Aorta (tissue), 5 donors: ENCODE measurements around the gene CCDC190. TPM values are rescaled to one million over a fixed set of nuclear protein-coding genes. Genes with fewer than 3 reads are reported as not detected.

Experiments
- ATAC-seq: fragments of 200-7000 bp; cut with Tn5 transposase; one replicate; pipeline ENCODE4 v1.9.1; 2022; ENCODE audit warnings: moderate library complexity; ENCODE audit not compliant: low FRiP score
- DNase-seq, 2 donors: peaks; one replicate each; pipeline ENCODE4 v3.0.0-alpha.2; 2020
- H3K27ac ChIP-seq, 2 donors: one replicate each; pipeline ENCODE4 v1.5.1; 2013; ENCODE audit warnings: low read length in 2 of 2, mild to moderate bottlenecking in 2 of 2, moderate library complexity in 2 of 2, control low read depth in 1 of 2, inconsistent platforms in 1 of 2, low read depth in 1 of 2
- H3K27me3 ChIP-seq, 2 donors: one replicate each; pipeline ENCODE4 v1.6.1; 2013; ENCODE audit warnings: control low read depth in 1 of 2, low read length in 1 of 2, mild to moderate bottlenecking in 1 of 2, moderate library complexity in 1 of 2; ENCODE audit not compliant: insufficient read depth in 2 of 2, control insufficient read depth in 1 of 2
- H3K36me3 ChIP-seq, 2 donors: one replicate each; pipeline ENCODE4 v1.6.1; 2013; ENCODE audit warnings: control low read depth in 1 of 2, low read length in 1 of 2, mild to moderate bottlenecking in 1 of 2; ENCODE audit not compliant: insufficient read depth in 2 of 2, control insufficient read depth in 1 of 2
- H3K4me1 ChIP-seq, 2 donors: one replicate each; pipeline ENCODE4 v1.6.1; 2013; ENCODE audit warnings: low read length in 2 of 2, control low read depth in 1 of 2, mild to moderate bottlenecking in 1 of 2, moderate library complexity in 1 of 2; ENCODE audit not compliant: insufficient read depth in 2 of 2, control insufficient read depth in 1 of 2
- H3K4me3 ChIP-seq, 2 donors: one replicate each; pipeline ENCODE4 v1.5.1; 2013; ENCODE audit warnings: low read length in 2 of 2, control low read depth in 1 of 2, mild to moderate bottlenecking in 1 of 2
- H3K9me3 ChIP-seq: one replicate; pipeline ENCODE4 v1.6.1; 2013; ENCODE audit warnings: mild to moderate bottlenecking, low read length; ENCODE audit not compliant: control insufficient read depth
- WGBS, 2 donors: extraction: QIAGEN DNeasy Blood & Tissue Kit; methylation state at CpG; one replicate each; pipeline ENCODE4 v1.1.7; 2013; 5-methylcytosine and 5-hydroxymethylcytosine counted together
- intact Hi-C, 2 donors: fragments of 100-400 bp; cut with DNase I; formaldehyde crosslinking; loops; one replicate each; pipeline versions ENCODE4 v1.14.2 to v1.15.0; 2022
- polyA plus RNA-seq, 2 donors: library from polyadenylated mRNA; stranded (reverse); fragments of 200-250 nt; gene quantifications; one replicate each; pipeline ENCODE4 v1.2.3, GENCODE V29; 2013
- total RNA-seq, 2 donors: library from RNA; stranded (reverse); fragmentation: NEBNext Ultra II Directional; extraction: Animal tissue kit (Norgen Biotek cat#: 25700); gene quantifications; one replicate each; pipeline ENCODE4 v1.2.1, GENCODE V29; 2021
- donor health status: healthy with polysubstance abuse.
- donor health status: Bipolar disorder and iron deficiency.
- donor health status: DM: no; HTN: no; CAD: no.
- donor health status: DM: no; HTN: no; CAD: no.
- donor health status: DM: yes; HTN: yes; CAD: no.

CCDC190 gene
- total and polyA plus RNA-seq, 4 donors, result 1.0 to 4.1 (median 1.9) TPM

- ATAC-seq, result no peak
- H3K9me3 ChIP-seq, result no peaks in the 10 kb centered on the region
- no peaks in the 10 kb centered on the region for H3K27me3 ChIP-seq
- DNase-seq, result no peak
- no peak overlapping the region for H3K4me3 ChIP-seq
- intact Hi-C loops, result no loop called here
- no peaks in the 10 kb centered on the region for H3K4me1 ChIP-seq
- 96 to 97% methylated on average over 4 of the region's 4 CpGs for WGBS, 2 donors
- no peaks in the 10 kb centered on the region for H3K36me3 ChIP-seq
- H3K27ac ChIP-seq, result no peak overlapping the region
Measured at GRCh38 chr1:162903246-162903645, 42.3 kb upstream of the CCDC190 start.

- H3K27ac ChIP-seq, result no peak overlapping the region
- no peaks in the 10 kb centered on the region for H3K4me1 ChIP-seq
- ATAC-seq (no peak), DNase-seq (no peak)
- H3K9me3 ChIP-seq, result no peaks in the 10 kb centered on the region
- no peaks in the 10 kb centered on the region for H3K27me3 ChIP-seq
- H3K36me3 ChIP-seq, result no peaks in the 10 kb centered on the region
- no peak overlapping the region for H3K4me3 ChIP-seq
- intact Hi-C loops, result no loop called here
- 58 to 70% methylated on average over 2 of the region's 2 CpGs for WGBS, 2 donors
Measured at GRCh38 chr1:162902416-162902815, 41.4 kb upstream of the CCDC190 start.

DNA sequence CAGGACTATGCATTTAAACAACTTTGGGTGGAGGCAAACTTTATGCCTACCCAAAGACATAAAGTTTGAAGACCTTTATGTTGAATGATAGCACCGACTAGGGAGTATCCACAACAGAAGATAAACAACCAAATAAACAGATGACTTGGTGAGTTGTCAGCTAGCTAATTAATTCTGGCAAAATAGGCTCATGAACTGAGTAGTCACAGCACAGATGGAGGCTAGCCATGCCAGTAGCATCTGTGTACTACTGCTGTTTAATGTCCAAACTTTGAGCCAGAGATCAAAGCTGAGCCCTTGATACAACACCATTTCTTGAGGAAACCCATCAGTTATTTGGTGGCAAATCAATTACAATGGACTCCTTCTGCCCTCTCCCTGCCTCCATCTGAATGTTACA lies 40.3 kb upstream of the CCDC190 start:
- Histone ChIP-seq H3K9me3 (no peaks in the 10 kb centered on the region), H3K27ac (no peak overlapping the region), H3K4me3 (no peak overlapping the region), H3K4me1 (no peaks in the 10 kb centered on the region), H3K27me3 (no peaks in the 10 kb centered on the region), H3K36me3 (no peaks in the 10 kb centered on the region)
- intact Hi-C loops, result no loop called here
- WGBS, 2 donors, result 75 to 92% methylated on average over 1 of the region's 1 CpG
- ATAC-seq (no peak), DNase-seq (no peak)

- Histone ChIP-seq H3K4me1 (no peaks in the 10 kb centered on the region), H3K9me3 (no peaks in the 10 kb centered on the region), H3K27me3 (no peaks in the 10 kb centered on the region), H3K27ac (no peak overlapping the region), H3K4me3 (no peak overlapping the region), H3K36me3 (no peaks in the 10 kb centered on the region)
- ATAC-seq, result peak; percentile 58
- 42 to 71% methylated on average over 5 of the region's 5 CpGs for WGBS, 2 donors
- intact Hi-C loops, result no loop called here
- DNase-seq, result no peak
Measured at GRCh38 chr1:162899422-162900146, 38.6 kb upstream of the CCDC190 start.

DNA sequence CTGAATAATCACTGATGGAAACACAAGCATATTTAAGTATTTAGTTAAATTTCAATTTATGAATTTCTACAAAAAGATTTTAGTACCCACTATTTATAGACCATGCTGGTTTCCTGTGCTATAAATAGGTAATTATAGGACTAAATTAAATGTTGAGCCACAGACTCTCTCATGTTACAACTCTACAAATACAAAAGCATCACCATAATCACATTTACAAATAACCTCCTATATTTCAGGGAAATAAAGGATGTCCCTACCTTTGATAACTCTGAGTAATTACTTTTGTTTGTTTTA lies 32.6 kb upstream of the CCDC190 start:
- intact Hi-C loops, result no loop called here
- ATAC-seq, result no peak
- H3K27me3 ChIP-seq, result no peaks in the 10 kb centered on the region
- H3K4me3 ChIP-seq, result no peak overlapping the region
- DNase-seq, result no peak
- H3K36me3 ChIP-seq, result no peaks in the 10 kb centered on the region
- no peaks in the 10 kb centered on the region for H3K9me3 ChIP-seq
- no peaks in the 10 kb centered on the region for H3K4me1 ChIP-seq
- H3K27ac ChIP-seq, result no peak overlapping the region

DNA sequence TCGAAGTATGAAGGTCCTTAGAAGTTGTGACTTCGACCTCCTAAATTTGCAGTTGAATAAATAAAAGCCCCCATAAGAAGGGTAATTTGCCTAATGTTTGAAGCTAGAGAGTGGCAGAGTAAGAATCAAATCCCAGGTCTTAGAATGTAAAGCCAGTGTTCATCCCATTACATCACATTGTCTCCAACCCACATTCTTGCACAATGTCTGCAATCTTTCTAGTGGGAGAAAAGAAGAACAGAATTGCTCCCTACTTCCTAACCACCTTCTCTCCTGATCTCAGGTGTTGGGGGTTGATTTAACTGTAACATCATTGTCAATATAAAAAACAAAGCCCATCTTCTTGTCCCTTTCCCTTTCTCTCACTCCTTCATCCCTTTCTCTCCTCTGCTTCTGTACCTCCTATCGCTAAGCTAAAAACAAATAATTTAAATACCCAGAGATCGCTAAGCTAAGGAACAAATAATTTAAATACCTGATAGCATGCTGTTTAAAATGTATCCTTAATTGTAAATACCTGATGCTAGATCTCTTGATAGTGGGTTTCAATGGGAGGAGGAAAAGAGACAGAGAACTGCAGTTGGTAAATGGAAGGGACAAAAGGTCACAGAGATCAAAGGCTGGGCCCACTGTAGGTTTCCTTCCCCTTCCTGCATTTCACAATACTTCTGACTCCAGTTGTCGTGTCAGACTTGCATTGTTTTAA lies 32.1 kb upstream of the CCDC190 start:
- no peak for DNase-seq

DNA sequence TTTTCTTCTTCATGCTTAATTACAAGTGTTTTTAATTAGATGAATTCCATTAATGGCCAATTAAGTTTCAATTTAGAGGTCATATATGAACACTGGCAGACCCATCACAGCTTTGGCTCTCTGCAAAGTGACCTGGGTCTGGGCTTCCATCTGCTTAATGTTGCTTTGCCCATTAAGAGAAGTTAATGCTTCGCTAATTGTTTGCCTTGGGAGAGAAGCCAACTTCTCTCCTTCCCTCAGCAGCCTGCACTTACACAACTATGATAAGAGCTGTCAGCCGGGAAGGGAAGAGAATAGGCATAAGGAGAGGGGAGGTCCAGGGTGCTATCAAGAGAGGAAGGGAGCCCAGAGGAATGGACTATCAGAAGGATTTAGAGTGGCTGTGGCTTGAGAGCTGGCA lies 29.0 kb upstream of the CCDC190 start:
- Histone ChIP-seq H3K36me3 (no peaks in the 10 kb centered on the region), H3K27me3 (no peaks in the 10 kb centered on the region), H3K27ac (no peak overlapping the region), H3K4me1 (no peaks in the 10 kb centered on the region), H3K4me3 (no peak overlapping the region), H3K9me3 (no peaks in the 10 kb centered on the region)
- no peak for ATAC-seq
- no peak for DNase-seq
- WGBS, 2 donors, result 72 to 78% methylated on average over 2 of the region's 2 CpGs
- intact Hi-C loops, result no loop called here

More for the DNA sequence above, 32.1 kb upstream of the CCDC190 start:
- no peaks in the 10 kb centered on the region for H3K27me3 ChIP-seq
- WGBS, 2 donors, result 81 to 82% methylated on average over 5 of the region's 5 CpGs
- intact Hi-C loops, result no loop called here
- H3K9me3 ChIP-seq, result no peaks in the 10 kb centered on the region
- H3K27ac ChIP-seq, result no peak overlapping the region
- H3K36me3 ChIP-seq, result no peaks in the 10 kb centered on the region
- H3K4me3 ChIP-seq, result no peak overlapping the region
- H3K4me1 ChIP-seq, result no peaks in the 10 kb centered on the region
- no peak for ATAC-seq

DNA sequence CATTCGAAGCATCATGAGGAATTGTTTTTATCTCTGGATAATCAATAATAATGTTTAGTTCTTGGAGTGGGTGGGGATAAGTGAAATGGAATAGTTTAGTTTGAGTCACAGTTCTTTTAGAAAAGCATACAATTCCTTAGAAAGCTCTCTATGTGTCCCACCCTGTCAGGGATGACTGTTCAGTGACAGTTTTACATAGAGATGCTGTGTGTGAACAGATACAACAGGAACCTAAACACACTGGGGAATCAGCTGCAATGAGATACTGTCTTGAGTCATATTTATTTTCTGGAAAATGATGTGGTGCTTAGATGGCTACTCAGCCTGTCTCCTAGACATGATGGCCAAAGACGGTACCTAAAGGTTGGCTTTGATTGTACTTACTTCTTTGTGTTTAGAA lies 25.7 kb upstream of the CCDC190 start:
- H3K4me1 ChIP-seq, result no peaks in the 10 kb centered on the region
- intact Hi-C loops, result no loop called here
- no peaks in the 10 kb centered on the region for H3K36me3 ChIP-seq
- H3K27me3 ChIP-seq, result no peaks in the 10 kb centered on the region
- H3K4me3 ChIP-seq, result no peak overlapping the region
- DNase-seq (no peak), ATAC-seq (no peak)
- H3K9me3 ChIP-seq, result no peaks in the 10 kb centered on the region
- no peak overlapping the region for H3K27ac ChIP-seq
- 98 to 99% methylated on average over 2 of the region's 2 CpGs for WGBS, 2 donors

- Histone ChIP-seq H3K36me3 (no peaks in the 10 kb centered on the region), H3K27me3 (no peaks in the 10 kb centered on the region), H3K9me3 (no peaks in the 10 kb centered on the region), H3K4me1 (no peaks in the 10 kb centered on the region), H3K4me3 (no peak overlapping the region), H3K27ac (no peak overlapping the region)
- intact Hi-C loops, result no loop called here
- ATAC-seq, result no peak
- WGBS, 2 donors, result 43 to 59% methylated on average over 3 of the region's 3 CpGs
- no peak for DNase-seq
Measured at GRCh38 chr1:162885265-162885664, 24.3 kb upstream of the CCDC190 start.
